Measurements from ENCODE around the gene ZNF765.

DNA sequence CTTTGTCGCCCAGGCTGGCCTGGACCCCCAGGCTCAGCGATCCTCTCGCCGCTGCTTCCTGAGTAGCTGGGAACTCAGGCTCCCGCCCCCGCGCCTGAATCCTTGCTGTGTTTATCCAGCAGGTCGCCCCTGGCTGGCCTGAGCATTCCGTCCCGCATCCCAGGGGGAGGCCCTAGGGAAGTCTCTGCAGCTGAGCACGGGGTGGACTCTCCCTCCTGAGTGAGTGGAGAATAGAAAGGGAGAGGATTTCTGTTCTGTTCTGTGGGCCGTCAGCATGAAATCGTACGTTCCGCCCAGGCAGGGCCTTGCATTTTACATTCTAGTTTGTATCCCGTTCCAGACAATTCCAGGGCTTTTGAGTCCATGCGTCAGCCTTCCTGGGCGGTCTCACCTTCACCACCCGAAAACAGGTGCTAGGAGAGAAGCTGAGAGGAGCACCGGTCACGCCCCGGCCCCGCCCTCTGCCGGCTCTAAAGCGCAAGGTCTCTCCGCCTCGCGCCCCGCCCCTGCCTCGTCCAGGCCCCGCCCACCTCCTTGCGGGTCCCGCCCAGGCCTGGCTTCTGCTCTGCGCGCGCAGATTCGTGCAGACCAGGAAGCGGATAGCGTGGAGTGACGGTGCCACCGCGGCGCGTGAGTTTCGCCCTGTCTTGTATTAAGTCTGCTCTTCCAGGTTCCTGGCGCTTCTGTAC is 36.6 kb downstream of the ZNF765 start, which contains the start of gene ZNF761:
- TF ChIP-seq ZNF280B (CRISPR knock-in tag; IDR thresholded peaks at IDR 0.05) (no peak), GTF2E2 (tag; IDR thresholded peaks at IDR 0.05) (no peak)
